Peyer's patch (tissue), 4 donors: ENCODE results near the gene XCL1. TPM values are rescaled to one million over a fixed set of nuclear protein-coding genes. Genes with fewer than 3 reads are reported as not detected.

ENCODE experiments used
- DNase-seq, 3 donors: peaks; one replicate each; pipeline ENCODE4 v3.0.0-alpha.2; 2017 to 2019
- H3K27ac ChIP-seq, 4 donors: fragments of 200-600 bp; sonication (generic); one replicate each; pipeline ENCODE4 v1.5.1; 2016 to 2019
- H3K27me3 ChIP-seq, 2 donors: fragments of 200-600 bp; sonication (generic); one replicate each; pipeline ENCODE4 v1.5.1; 2019
- H3K36me3 ChIP-seq, 3 donors: fragments of 200-600 bp; sonication (generic); one replicate each; pipeline ENCODE4 v1.5.1; 2016 to 2019
- H3K4me1 ChIP-seq, 4 donors: fragments of 200-600 bp; sonication (generic); one replicate each; pipeline ENCODE4 v1.5.1; 2016 to 2019
- H3K4me3 ChIP-seq, 4 donors: fragments of 200-600 bp; sonication (generic); 1 replicate in 3 of 4; 2 replicates in 1 of 4; pipeline ENCODE4 v1.5.1; 2016 to 2019; ENCODE audit warnings: mild to moderate bottlenecking in 1 of 4
- H3K9me3 ChIP-seq, 4 donors: fragments of 200-600 bp; sonication (generic); one replicate each; pipeline ENCODE4 v1.5.1; 2016 to 2019; ENCODE audit warnings: mild to moderate bottlenecking in 1 of 4
- CTCF ChIP-seq, 6 experiments: fragments of 450-650 bp in 4 of 6; fragments of 200-600 bp in 2 of 6; sonication (generic) in 1 of 6; IDR thresholded peaks; one replicate each; pipeline ENCODE4 v1.5.1; 2017 to 2019; ENCODE audit warnings: antibody characterized with exemption in 6 of 6, mild to moderate bottlenecking in 3 of 6, moderate library complexity in 1 of 6
- POLR2A ChIP-seq, 2 donors: fragments of 450-650 bp; IDR thresholded peaks; one replicate each; pipeline ENCODE4 v1.5.1; 2017; ENCODE audit warnings: antibody characterized with exemption in 2 of 2, mild to moderate bottlenecking in 2 of 2, moderate library complexity in 2 of 2
- total RNA-seq, 4 donors: library from RNA; depleted of rRNA; stranded (reverse); fragments of >200 nt; gene quantifications; one replicate each; pipeline ENCODE4 v1.1.0, GENCODE V29; 2016

The XCL1 gene
- total RNA-seq, 4 donors from 2014 or later, result not detected

GRCh38 chr1:168554603-168555483, 21.6 kb upstream of the XCL1 start:
- Histone ChIP-seq H3K4me1 (no peaks in the 10 kb centered on the region), H3K4me3 (no peak overlapping the region), H3K27me3 (no peaks in the 10 kb centered on the region), H3K36me3 (no peaks in the 10 kb centered on the region), H3K27ac (no peak overlapping the region), H3K9me3 (no peaks in the 10 kb centered on the region)
- no peak for TF ChIP-seq CTCF (IDR thresholded peaks at IDR 0.05)
- TF ChIP-seq POLR2A (IDR thresholded peaks at IDR 0.05), result no peak
- no peak for DNase-seq

GRCh38 chr1:168555508-168556046, 20.8 kb upstream of the XCL1 start:
- Histone ChIP-seq H3K9me3 (no peaks in the 10 kb centered on the region), H3K27me3 (no peaks in the 10 kb centered on the region), H3K27ac (no peak overlapping the region), H3K4me3 (no peak overlapping the region), H3K36me3 (no peaks in the 10 kb centered on the region), H3K4me1 (no peaks in the 10 kb centered on the region)
- no peak for DNase-seq
- no peak for TF ChIP-seq POLR2A (IDR thresholded peaks at IDR 0.05)
- no peak for TF ChIP-seq CTCF (IDR thresholded peaks at IDR 0.05)

GRCh38 chr1:168556647-168557046, 19.8 kb upstream of the XCL1 start:
- TF ChIP-seq CTCF (IDR thresholded peaks at IDR 0.05), result no peak
- TF ChIP-seq POLR2A (IDR thresholded peaks at IDR 0.05), result no peak
- DNase-seq, result no peak
- Histone ChIP-seq H3K36me3 (no peaks in the 10 kb centered on the region), H3K4me3 (no peak overlapping the region), H3K9me3 (no peaks in the 10 kb centered on the region), H3K27me3 (no peaks in the 10 kb centered on the region), H3K4me1 (no peaks in the 10 kb centered on the region), H3K27ac (no peak overlapping the region)

- Histone ChIP-seq H3K4me3 (no peak overlapping the region), H3K36me3 (no peaks in the 10 kb centered on the region), H3K27me3 (no peaks in the 10 kb centered on the region), H3K9me3 (no peaks in the 10 kb centered on the region), H3K27ac (no peak overlapping the region), H3K4me1 (no peaks in the 10 kb centered on the region)
- DNase-seq, result no peak
- TF ChIP-seq POLR2A (IDR thresholded peaks at IDR 0.05) (no peak), CTCF (IDR thresholded peaks at IDR 0.05) (no peak)
Measured at GRCh38 chr1:168560370-168560769, 16.0 kb upstream of the XCL1 start.

DNA sequence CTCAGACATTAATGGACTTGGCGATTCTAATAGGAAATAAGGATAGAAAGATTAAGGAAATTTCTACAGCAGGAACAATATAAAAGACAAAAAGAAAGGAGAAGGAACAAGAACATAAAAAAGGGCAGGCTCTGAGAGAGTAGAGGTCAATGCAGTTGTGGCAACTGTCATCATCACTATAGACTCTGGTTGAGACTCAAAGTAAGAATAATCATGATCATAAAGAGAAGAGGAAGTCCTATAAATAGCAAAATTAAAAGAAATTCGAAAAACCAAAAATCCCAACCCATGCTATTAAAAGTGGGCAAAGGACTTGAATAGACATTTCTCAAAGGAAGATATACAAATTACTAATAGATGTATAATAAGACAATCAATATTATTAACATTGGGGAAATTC, 14.4 kb upstream of the XCL1 start:
- Histone ChIP-seq H3K36me3 (no peaks in the 10 kb centered on the region), H3K4me3 (no peak overlapping the region), H3K9me3 (no peaks in the 10 kb centered on the region), H3K27me3 (no peaks in the 10 kb centered on the region), H3K4me1 (no peaks in the 10 kb centered on the region), H3K27ac (no peak overlapping the region)
- TF ChIP-seq CTCF (IDR thresholded peaks at IDR 0.05), result no peak
- TF ChIP-seq POLR2A (IDR thresholded peaks at IDR 0.05), result no peak
- no peak for DNase-seq
